ENCODE data around the gene ATG9B. TPM values are rescaled to one million over a fixed set of nuclear protein-coding genes. Genes with fewer than 3 reads are reported as not detected.

The ATG9B gene
- total and polyA plus RNA-seq, 2 donors from 2014 or later: 0.19 TPM

DNA sequence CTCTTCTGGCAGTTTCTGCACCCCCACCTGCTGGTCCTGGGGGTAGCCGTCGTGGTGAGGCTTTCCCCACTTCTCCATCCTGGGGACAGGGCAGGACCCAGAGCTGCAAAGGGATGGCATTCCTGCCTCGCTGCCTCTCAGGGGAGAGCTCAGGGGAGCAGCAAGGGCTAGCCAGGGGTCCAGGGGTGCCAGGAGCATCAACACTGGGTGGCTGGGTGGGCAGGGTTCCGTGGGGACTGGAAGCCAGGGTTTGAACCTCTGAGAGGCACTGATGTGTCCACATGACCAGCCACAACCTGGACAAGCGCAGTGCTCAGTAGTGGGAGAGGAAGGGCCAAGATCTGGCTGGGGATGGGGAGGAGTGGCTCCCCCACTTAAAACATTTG, 9.6 kb upstream of the ATG9B start:
- Histone ChIP-seq H3K9me3 (ENCODE audit: control insufficient read depth in 2 of 3, insufficient read depth in 1 of 3, low read length in 3 of 3) (no peaks in the 10 kb centered on the region), H3K9ac (ENCODE audit: low read length in 3 of 3) (no peak overlapping the region), H3K4me3 (ENCODE audit: low read length in 3 of 3) (no peak overlapping the region), H3K27ac (ENCODE audit: low read depth in 2 of 2, low read length in 2 of 2) (no peak overlapping the region), H3K27me3 (ENCODE audit: control insufficient read depth, insufficient read depth, low read length) (no peaks in the 10 kb centered on the region), H3K36me3 (ENCODE audit: control insufficient read depth in 2 of 3, insufficient read depth in 3 of 3, low read length in 3 of 3) (peaks cover 2 to 13% (median 10%) of the 10 kb centered on the region in 3 donors), H3K4me1 (ENCODE audit: control insufficient read depth in 2 of 3, insufficient read depth in 2 of 3, low read depth in 1 of 3, low read length in 3 of 3) (peaks cover 0 to 4% (median 0%) of the 10 kb centered on the region in 3 donors)
- FAIRE-seq (no peak), DNase-seq (no peak)
- TF ChIP-seq, protein P1, sequence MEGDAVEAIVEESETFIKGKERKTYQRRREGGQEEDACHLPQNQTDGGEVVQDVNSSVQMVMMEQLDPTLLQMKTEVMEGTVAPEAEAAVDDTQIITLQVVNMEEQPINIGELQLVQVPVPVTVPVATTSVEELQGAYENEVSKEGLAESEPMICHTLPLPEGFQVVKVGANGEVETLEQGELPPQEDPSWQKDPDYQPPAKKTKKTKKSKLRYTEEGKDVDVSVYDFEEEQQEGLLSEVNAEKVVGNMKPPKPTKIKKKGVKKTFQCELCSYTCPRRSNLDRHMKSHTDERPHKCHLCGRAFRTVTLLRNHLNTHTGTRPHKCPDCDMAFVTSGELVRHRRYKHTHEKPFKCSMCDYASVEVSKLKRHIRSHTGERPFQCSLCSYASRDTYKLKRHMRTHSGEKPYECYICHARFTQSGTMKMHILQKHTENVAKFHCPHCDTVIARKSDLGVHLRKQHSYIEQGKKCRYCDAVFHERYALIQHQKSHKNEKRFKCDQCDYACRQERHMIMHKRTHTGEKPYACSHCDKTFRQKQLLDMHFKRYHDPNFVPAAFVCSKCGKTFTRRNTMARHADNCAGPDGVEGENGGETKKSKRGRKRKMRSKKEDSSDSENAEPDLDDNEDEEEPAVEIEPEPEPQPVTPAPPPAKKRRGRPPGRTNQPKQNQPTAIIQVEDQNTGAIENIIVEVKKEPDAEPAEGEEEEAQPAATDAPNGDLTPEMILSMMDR (IDR thresholded peaks at IDR 0.05; ENCODE audit: borderline replicate concordance, extremely low read depth, insufficient read depth): no peak
- intact Hi-C loops (cut with DNase I): no loop called here

- Histone ChIP-seq H3K9me3 (ENCODE audit: control insufficient read depth in 2 of 3, insufficient read depth in 1 of 3, low read length in 3 of 3) (no peaks in the 10 kb centered on the region), H3K27me3 (ENCODE audit: control insufficient read depth, insufficient read depth, low read length) (no peaks in the 10 kb centered on the region), H3K4me1 (ENCODE audit: control insufficient read depth in 2 of 3, insufficient read depth in 2 of 3, low read depth in 1 of 3, low read length in 3 of 3) (no peaks in the 10 kb centered on the region), H3K4me3 (ENCODE audit: low read length in 3 of 3) (no peak overlapping the region), H3K36me3 (ENCODE audit: control insufficient read depth in 2 of 3, insufficient read depth in 3 of 3, low read length in 3 of 3) (peaks cover 2 to 13% (median 10%) of the 10 kb centered on the region in 3 donors), H3K9ac (ENCODE audit: low read length in 3 of 3) (no peak overlapping the region), H3K27ac (ENCODE audit: low read depth in 2 of 2, low read length in 2 of 2) (no peak overlapping the region)
- TF ChIP-seq, protein P1 (IDR thresholded peaks at IDR 0.05; ENCODE audit: borderline replicate concordance, extremely low read depth, insufficient read depth): no peak
- DNase-seq (no peak), FAIRE-seq (no peak)
- intact Hi-C loops (cut with DNase I): no loop called here
Observed at GRCh38 chr7:151032936-151033863, 8.9 kb upstream of the ATG9B start.

DNA sequence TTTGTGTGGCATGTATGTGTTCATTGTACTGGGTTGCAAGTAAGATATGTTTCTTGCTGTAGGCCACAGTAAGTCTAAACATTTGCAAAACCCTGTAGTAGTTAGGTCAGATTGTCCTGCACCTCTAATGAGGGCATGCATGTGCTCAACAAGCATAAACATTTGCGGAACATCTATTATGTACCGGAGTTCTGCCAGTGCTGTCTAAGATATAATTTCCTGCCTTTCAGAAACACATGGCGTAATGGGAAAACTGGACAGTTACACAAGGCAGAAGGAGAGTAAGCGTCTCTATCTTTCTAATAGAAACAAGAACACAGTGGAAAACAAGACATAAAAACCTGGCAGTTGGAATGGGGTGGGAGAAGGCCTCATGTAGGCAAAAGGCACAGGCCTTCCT, 6.7 kb upstream of the ATG9B start:
- TF ChIP-seq, protein P1 (IDR thresholded peaks at IDR 0.05; ENCODE audit: borderline replicate concordance, extremely low read depth, insufficient read depth): no peak
- no peak overlapping the region for H3K9ac ChIP-seq (ENCODE audit: low read length in 3 of 3)
- no peak for DNase-seq
- H3K36me3 ChIP-seq (ENCODE audit: control insufficient read depth in 2 of 3, insufficient read depth in 3 of 3, low read length in 3 of 3): peaks cover 0 to 13% (median 10%) of the 10 kb centered on the region in 3 donors
- no peaks in the 10 kb centered on the region for H3K9me3 ChIP-seq (ENCODE audit: control insufficient read depth in 2 of 3, insufficient read depth in 1 of 3, low read length in 3 of 3)
- intact Hi-C loops (cut with DNase I): no loop called here
- H3K27me3 ChIP-seq (ENCODE audit: control insufficient read depth, insufficient read depth, low read length): no peaks in the 10 kb centered on the region
- no peak overlapping the region for H3K4me3 ChIP-seq (ENCODE audit: low read length in 3 of 3)
- no peak overlapping the region for H3K27ac ChIP-seq (ENCODE audit: low read depth in 2 of 2, low read length in 2 of 2)
- no peak for FAIRE-seq
- H3K4me1 ChIP-seq (ENCODE audit: control insufficient read depth in 2 of 3, insufficient read depth in 2 of 3, low read depth in 1 of 3, low read length in 3 of 3): no peaks in the 10 kb centered on the region
